PC-9 (cell line): ENCODE data around the gene UBE2G1. TPM values are rescaled to one million over a fixed set of nuclear protein-coding genes. Genes with fewer than 3 reads are reported as not detected.
A peak's percentile ranks its signal among the peaks of the same experiment; 100 is the strongest.

Source experiments
- BruUV-seq: library from RNA; stranded (reverse); fragments of 400-500 nt; replicated peaks from 2 replicates; lab custom pipeline; 2021; lab: Mats Ljungman, UMichigan
- CTCF ChIA-PET: fragments of 300-600 bp; sonication (Branson Sonifier 250); formaldehyde crosslinking; loops from one replicate; lab custom pipeline; 2022; ENCODE audit warnings: antibody characterized with exemption; lab: Charles Lee
- POLR2A ChIA-PET: fragments of 300-600 bp; sonication (Branson Sonifier 250); formaldehyde crosslinking; loops from one replicate; lab custom pipeline; 2022; ENCODE audit warnings: antibody characterized with exemption; ENCODE audit not compliant: unreplicated experiment; lab: Charles Lee
- DNase-seq, 2 experiments: peaks; one replicate each; pipeline versions ENCODE4 v3.0.0 to v3.0.0-alpha.2; 2015 to 2022; ENCODE audit warnings: mixed read lengths in 1 of 2
- H2AFZ ChIP-seq: fragments of 200-600 bp; sonication (generic); 2 replicates; pipeline ENCODE4 v1.8.1; 2017; ENCODE audit warnings: antibody characterized with exemption
- H3F3A ChIP-seq: fragments of 200-600 bp; sonication (generic); 2 replicates; pipeline ENCODE4 v1.8.1; 2017; ENCODE audit warnings: antibody characterized with exemption, mild to moderate bottlenecking, low read depth; ENCODE audit not compliant: insufficient read depth
- H3K27ac ChIP-seq: fragments of 200-600 bp; sonication (generic); 2 replicates; pipeline ENCODE4 v1.6.1; 2016; ENCODE audit warnings: mixed run types
- H3K27me3 ChIP-seq: fragments of 200-600 bp; sonication (generic); 2 replicates; pipeline ENCODE4 v1.6.1; 2016; ENCODE audit warnings: low read depth, mixed run types; ENCODE audit not compliant: insufficient read depth
- H3K36me3 ChIP-seq: fragments of 200-600 bp; sonication (generic); 2 replicates; pipeline ENCODE4 v1.6.1; 2016; ENCODE audit warnings: low read depth, mixed run types
- H3K4me1 ChIP-seq: fragments of 200-600 bp; sonication (generic); replicated peaks from 2 replicates; pipeline ENCODE4 v1.6.1; 2016; ENCODE audit warnings: mixed run types; ENCODE audit not compliant: insufficient read depth
- H3K4me2 ChIP-seq: fragments of 200-600 bp; sonication (generic); 2 replicates; pipeline ENCODE4 v1.6.1; 2017; ENCODE audit warnings: mixed run types
- H3K4me3 ChIP-seq: fragments of 200-600 bp; sonication (generic); 2 replicates; pipeline ENCODE4 v1.6.1; 2016; ENCODE audit warnings: mixed run types
- H3K79me2 ChIP-seq: fragments of 200-600 bp; sonication (generic); 2 replicates; pipeline ENCODE4 v1.6.1; 2017; ENCODE audit warnings: low read depth, mixed run types
- H3K9me2 ChIP-seq: fragments of 200-600 bp; sonication (generic); 2 replicates; pipeline ENCODE4 v1.8.1; 2017; ENCODE audit warnings: mild to moderate bottlenecking; ENCODE audit not compliant: insufficient read depth
- H3K9me3 ChIP-seq: fragments of 200-600 bp; sonication (generic); 2 replicates; pipeline ENCODE4 v1.8.1; 2016; ENCODE audit warnings: low read depth; ENCODE audit not compliant: insufficient read depth
- H4K20me1 ChIP-seq: fragments of 200-600 bp; sonication (generic); 2 replicates; pipeline ENCODE4 v1.8.1; 2017; ENCODE audit not compliant: insufficient read depth
- CTCF ChIP-seq: fragments of 200-600 bp; sonication (generic); conservative IDR thresholded peaks from 2 replicates; pipeline ENCODE4 v1.6.1; 2017; ENCODE audit warnings: mixed run types, antibody characterized with exemption, mild to moderate bottlenecking, moderate library complexity
- EZH2 ChIP-seq: fragments of 200-600 bp; sonication (generic); IDR thresholded peaks from 2 replicates; pipeline ENCODE4 v1.8.0; 2017; ENCODE audit warnings: antibody characterized with exemption, low read depth
- intact Hi-C: fragments of 100-400 bp; cut with micrococcal nuclease; formaldehyde crosslinking; loops from one replicate; pipeline ENCODE4 v1.10.0; 2022; ENCODE audit not compliant: unreplicated experiment
- total RNA-seq: library from RNA; stranded (reverse); gene quantifications from 2 replicates; pipeline ENCODE4 v1.2.3, GENCODE V29; 2021

The UBE2G1 gene
- total RNA-seq, 1 experiment from 2014 or later, result 111 TPM

GRCh38 chr17:4250887-4251286 is 115.6 kb downstream of the UBE2G1 start:
- H3K9me3 ChIP-seq, result no peaks in the 10 kb centered on the region
- DNase-seq, result no peak
- no peaks in the 10 kb centered on the region for H3K36me3 ChIP-seq
- H3K9me2 ChIP-seq, result no peaks in the 10 kb centered on the region
- peaks cover 32% of the 10 kb centered on the region for H3K4me1 ChIP-seq
- H3K4me3 ChIP-seq, result no peak overlapping the region
- H3K27ac ChIP-seq, result no peak overlapping the region
- ChIA-PET CTCF (no interaction called here), POLR2A (no interaction called here)
- peaks cover 59% of the 10 kb centered on the region for H4K20me1 ChIP-seq
- intact Hi-C loops, result no loop called here
- TF ChIP-seq EZH2 (no peak), CTCF (no peak)
- no peak overlapping the region for H2AFZ ChIP-seq
- BruUV-seq, result no TSS peak
- no peak overlapping the region for H3K4me2 ChIP-seq
- H3K79me2 ChIP-seq, result peaks cover 87% of the 10 kb centered on the region
- no peaks in the 10 kb centered on the region for H3K27me3 ChIP-seq
- peaks cover 24% of the 10 kb centered on the region for H3F3A ChIP-seq

- Histone ChIP-seq H3K79me2 (peaks cover 87% of the 10 kb centered on the region), H3K4me1 (peaks cover 32% of the 10 kb centered on the region), H3K9me3 (no peaks in the 10 kb centered on the region), H3F3A (peaks cover 24% of the 10 kb centered on the region), H3K27me3 (no peaks in the 10 kb centered on the region), H3K9me2 (no peaks in the 10 kb centered on the region), H2AFZ (no peak overlapping the region), H3K4me3 (no peak overlapping the region), H3K36me3 (no peaks in the 10 kb centered on the region), H4K20me1 (peaks cover 47% of the 10 kb centered on the region), H3K4me2 (no peak overlapping the region), H3K27ac (no peak overlapping the region)
- DNase-seq, result no peak
- intact Hi-C loops, result no loop called here
- TF ChIP-seq CTCF (peak; percentile 71), EZH2 (no peak)
- CTCF ChIA-PET, result interaction anchor here (0.5 to 1.5 kb wide), 2 partner anchors 49 to 213 kb away, joined by 3 to 6 read pairs; no protein-coding TSS in a partner anchor
- POLR2A ChIA-PET, result interaction anchor here (0.5 kb wide), 1 partner anchor 194 kb away, joined by 13 read pairs; no protein-coding TSS in a partner anchor
- no TSS peak for BruUV-seq
These were observed 116.9 kb downstream of the UBE2G1 start for GRCh38 chr17:4249452-4250029.

- Histone ChIP-seq H4K20me1 (peaks cover 42% of the 10 kb centered on the region), H3K9me3 (no peaks in the 10 kb centered on the region), H3K36me3 (no peaks in the 10 kb centered on the region), H3K27ac (peak overlapping the region; percentile 89), H3F3A (peaks cover 24% of the 10 kb centered on the region), H3K27me3 (no peaks in the 10 kb centered on the region), H3K4me2 (peak overlapping the region; percentile 63), H3K9me2 (no peaks in the 10 kb centered on the region), H2AFZ (no peak overlapping the region), H3K4me3 (no peak overlapping the region), H3K79me2 (peaks cover 87% of the 10 kb centered on the region), H3K4me1 (peaks cover 32% of the 10 kb centered on the region)
- intact Hi-C loops, result loop anchor here (1.0 kb wide), 1 partner anchor 15 kb away; the partner anchor contains the start of gene ANKFY1
- TF ChIP-seq EZH2 (no peak), CTCF (no peak)
- TSS peak; percentile 61 for BruUV-seq
- CTCF ChIA-PET, result interaction anchor here (0.5 to 1.5 kb wide), 5 partner anchors 19 to 671 kb away, joined by 3 to 7 read pairs (median 3); no protein-coding TSS in a partner anchor
- POLR2A ChIA-PET, result interaction anchor here (0.5 to 1.0 kb wide), 6 partner anchors 12 to 672 kb away, joined by 3 to 13 read pairs (median 8); no protein-coding TSS in a partner anchor
- DNase-seq, result no peak
These were observed 117.8 kb downstream of the UBE2G1 start for GRCh38 chr17:4248504-4249277.
